NCI-H2171 treated with DMSO at 0.1 percent for 48 hours (cell line): ENCODE measurements around the gene FCMR.

Experiments used
- DNase-seq: peaks from one replicate; lab custom pipeline; 2025; lab: John Stamatoyannopoulos, UW

FCMR gene

GRCh38 chr1:206951318-206952100, 29.8 kb upstream of the FCMR start:
- no peak for DNase-seq

GRCh38 chr1:206949641-206950040, 27.9 kb upstream of the FCMR start:
- DNase-seq = no peak

GRCh38 chr1:206949208-206949607, 27.5 kb upstream of the FCMR start:
- no peak for DNase-seq

GRCh38 chr1:206947255-206947654, 25.5 kb upstream of the FCMR start:
- DNase-seq = no peak

- DNase-seq = no peak
These were observed 24.5 kb upstream of the FCMR start, which contains the start of gene PIGR for GRCh38 chr1:206946261-206946660. PIGR (minus strand) TSS chr1:206946466; CDS start chr1:206940531, 5,935 bp downstream.

GRCh38 chr1:206945779-206946178, 24.0 kb upstream of the FCMR start:
- DNase-seq = no peak

- DNase-seq = no peak
These were observed 23.0 kb upstream of the FCMR start for GRCh38 chr1:206944703-206945102.

GRCh38 chr1:206941766-206942418, 20.2 kb upstream of the FCMR start:
- DNase-seq = no peak

- no peak for DNase-seq
These were observed 18.8 kb upstream of the FCMR start for GRCh38 chr1:206940588-206940936.

GRCh38 chr1:206939841-206940587, 18.3 kb upstream of the FCMR start:
- no peak for DNase-seq

- DNase-seq = no peak
These were observed 17.4 kb upstream of the FCMR start for GRCh38 chr1:206939131-206939530.

- no peak for DNase-seq
These were observed 15.7 kb upstream of the FCMR start for GRCh38 chr1:206937425-206937824.

GRCh38 chr1:206935491-206936067, 13.8 kb upstream of the FCMR start:
- no peak for DNase-seq

GRCh38 chr1:206933333-206933945, 11.7 kb upstream of the FCMR start:
- no peak for DNase-seq

GRCh38 chr1:206932177-206932576, 10.4 kb upstream of the FCMR start:
- DNase-seq = no peak

GRCh38 chr1:206931709-206932108, 10.0 kb upstream of the FCMR start:
- DNase-seq = no peak

- no peak for DNase-seq
These were observed 8.6 kb upstream of the FCMR start for GRCh38 chr1:206930210-206930798.

GRCh38 chr1:206929524-206929923, 7.8 kb upstream of the FCMR start:
- no peak for DNase-seq

GRCh38 chr1:206926286-206926685, 4.5 kb upstream of the FCMR start:
- no peak for DNase-seq

- no peak for DNase-seq
These were observed 3.5 kb upstream of the FCMR start for GRCh38 chr1:206925106-206925736.

GRCh38 chr1:206924592-206925105, 2.9 kb upstream of the FCMR start:
- no peak for DNase-seq
